GM18951 (cell line): ENCODE data around the gene CSGALNACT2.

ENCODE experiments used
- POLR2A ChIP-seq: IDR thresholded peaks from 4 replicates; pipeline ENCODE4 v1.6.1; 2011; ENCODE audit warnings: mild to moderate bottlenecking; ENCODE audit not compliant: insufficient read length, insufficient read depth; ENCODE audit errors: extremely low read depth
- in situ Hi-C: fragments of 300-500 bp; cut with MboI; formaldehyde crosslinking; loops from one replicate; pipeline ENCODE4 v1.12.0; 2022; ENCODE audit warnings: low sequenced_read_pairs, mixed read lengths, inconsistent platforms; ENCODE audit not compliant: unreplicated experiment

The CSGALNACT2 gene

GRCh38 chr10:43223056-43223455 lies 84.8 kb downstream of the CSGALNACT2 start:
- in situ Hi-C loops = no loop called here
- no peak for TF ChIP-seq POLR2A

- in situ Hi-C loops = no loop called here
- TF ChIP-seq POLR2A = no peak
Observed at GRCh38 chr10:43224321-43224720, 86.1 kb downstream of the CSGALNACT2 start.

- in situ Hi-C loops = no loop called here
Observed at GRCh38 chr10:43225004-43225786, 87.0 kb downstream of the CSGALNACT2 start.

GRCh38 chr10:43225787-43226153 lies 87.5 kb downstream of the CSGALNACT2 start:
- TF ChIP-seq POLR2A = no peak
- in situ Hi-C loops = no loop called here

More at GRCh38 chr10:43225004-43225786, 87.0 kb downstream of the CSGALNACT2 start:
- no peak for TF ChIP-seq POLR2A

- no peak for TF ChIP-seq POLR2A
- in situ Hi-C loops = no loop called here
Observed at GRCh38 chr10:43226441-43226840, 88.2 kb downstream of the CSGALNACT2 start.

GRCh38 chr10:43226851-43227845 lies 88.9 kb downstream of the CSGALNACT2 start:
- in situ Hi-C loops = no loop called here
- TF ChIP-seq POLR2A = no peak

GRCh38 chr10:43227911-43228782 lies 89.9 kb downstream of the CSGALNACT2 start:
- in situ Hi-C loops = no loop called here

GRCh38 chr10:43228783-43229207 lies 90.5 kb downstream of the CSGALNACT2 start:
- in situ Hi-C loops = no loop called here
- TF ChIP-seq POLR2A = no peak

More at GRCh38 chr10:43227911-43228782, 89.9 kb downstream of the CSGALNACT2 start:
- TF ChIP-seq POLR2A = no peak

GRCh38 chr10:43229208-43230061 lies 91.2 kb downstream of the CSGALNACT2 start:
- in situ Hi-C loops = no loop called here
- no peak for TF ChIP-seq POLR2A

- no peak for TF ChIP-seq POLR2A
- in situ Hi-C loops = no loop called here
Observed at GRCh38 chr10:43230101-43230908, 92.1 kb downstream of the CSGALNACT2 start.

GRCh38 chr10:43230909-43231522 lies 92.8 kb downstream of the CSGALNACT2 start:
- TF ChIP-seq POLR2A = no peak

More at GRCh38 chr10:43230909-43231522, 92.8 kb downstream of the CSGALNACT2 start:
- in situ Hi-C loops = no loop called here
